HCT116 (cell line): ENCODE results near the gene ERMARD. TPM values are rescaled to one million over a fixed set of nuclear protein-coding genes. Genes with fewer than 3 reads are reported as not detected.

Experiments
- ATAC-seq: fragments of 200-7000 bp; cut with Tn5 transposase; 2 replicates; pipeline ENCODE4 v1.9.1; 2020; ENCODE audit warnings: mild to moderate bottlenecking, moderate library complexity
- BruUV-seq: library from RNA; stranded (reverse); fragments of 400-500 nt; replicated peaks from 2 replicates; lab custom pipeline; 2021; lab: Mats Ljungman, UMichigan
- CTCF ChIA-PET: fragments of 300-600 bp; sonication (Branson Sonifier 250); formaldehyde crosslinking; loops from one replicate; lab custom pipeline; 2021; ENCODE audit warnings: antibody characterized with exemption; lab: Charles Lee
- POLR2A ChIA-PET: fragments of 300-600, 350-600 bp; sonication (Branson Sonifier 250); formaldehyde crosslinking; loops from one replicate; lab custom pipeline; 2021; ENCODE audit warnings: antibody characterized with exemption; lab: Charles Lee
- RAD21 ChIA-PET, 2 experiments: fragments of 300-600 bp; sonication (Branson Sonifier 250); formaldehyde crosslinking; loops; one replicate each; lab custom pipeline; 2023; ENCODE audit warnings: low total read pairs in 2 of 2; ENCODE audit not compliant: uncharacterized antibody in 2 of 2, unreplicated experiment in 2 of 2, low non-redundant PET in 1 of 2; lab: Charles Lee
- DNase-seq: peaks from one replicate; pipeline ENCODE4 v3.0.0-alpha.2; 2010; ENCODE audit warnings: low read depth, low spot score
- H2AFZ ChIP-seq: fragments of 200-600 bp; shearing (Covaris generic), sonication (generic); 2 replicates; pipeline ENCODE4 v1.6.1; 2017; ENCODE audit warnings: low read depth, mixed run types, mixed read lengths, antibody characterized with exemption, low read length; ENCODE audit not compliant: poor library complexity, severe bottlenecking
- H3K27ac ChIP-seq: 2 replicates; pipeline ENCODE4 v1.5.1; 2012; ENCODE audit warnings: low read depth, low read length
- H3K27me3 ChIP-seq: fragments of 200-600 bp; sonication (generic); 2 replicates; pipeline ENCODE4 v1.6.1; 2016; ENCODE audit warnings: mixed run types, low read length, mixed read lengths; ENCODE audit not compliant: insufficient read depth
- H3K36me3 ChIP-seq, 2 experiments: fragments of 200-500 bp in 1 of 2; fragments of 200-600 bp in 1 of 2; sonication (Bioruptor generic) in 1 of 2; sonication (generic) in 1 of 2; 2 replicates each; pipeline versions ENCODE4 v1.5.1 to v1.6.1; 2014 to 2016; ENCODE audit warnings: low read length in 2 of 2, inconsistent platforms in 1 of 2, mixed read lengths in 1 of 2, mixed run types in 1 of 2; ENCODE audit not compliant: insufficient read depth in 2 of 2, control insufficient read depth in 1 of 2
- H3K4me1 ChIP-seq, 2 experiments: fragments of 200-600 bp in 1 of 2; sonication (generic) in 1 of 2; 2 replicates each; pipeline versions ENCODE4 v1.5.1 to v1.6.1; 2012 to 2017; ENCODE audit warnings: low read length in 2 of 2, inconsistent platforms in 1 of 2, mild to moderate bottlenecking in 1 of 2, mixed read lengths in 1 of 2, mixed run types in 1 of 2, moderate library complexity in 1 of 2; ENCODE audit not compliant: insufficient read depth in 2 of 2, control insufficient read depth in 1 of 2
- H3K4me2 ChIP-seq: fragments of 200-600 bp; sonication (generic); 2 replicates; pipeline ENCODE4 v1.6.1; 2017; ENCODE audit warnings: mixed run types, low read length, mixed read lengths
- H3K4me3 ChIP-seq, 2 experiments: fragments of 200-600 bp in 1 of 2; sonication (generic) in 1 of 2; replicated peaks in 1 of 2; 2 replicates each; pipeline ENCODE4 v1.5.1; 2011 to 2016; ENCODE audit warnings: low read length in 2 of 2, control low read depth in 1 of 2, low read depth in 1 of 2, mild to moderate bottlenecking in 1 of 2, mixed read lengths in 1 of 2, mixed run types in 1 of 2
- H3K79me2 ChIP-seq: fragments of 200-600 bp; sonication (generic); 2 replicates; pipeline ENCODE4 v1.6.1; 2017; ENCODE audit warnings: mild to moderate bottlenecking, mixed run types, low read length, moderate library complexity, mixed read lengths; ENCODE audit not compliant: insufficient read depth
- H3K9ac ChIP-seq: fragments of 200-600 bp; sonication (generic); 2 replicates; pipeline ENCODE4 v1.6.1; 2016; ENCODE audit warnings: low read length, mixed read lengths
- H3K9me2 ChIP-seq: fragments of 200-600 bp; sonication (generic), shearing (Covaris generic); 2 replicates; pipeline ENCODE4 v1.6.1; 2017; ENCODE audit warnings: mixed run types, mild to moderate bottlenecking, moderate library complexity; ENCODE audit not compliant: insufficient read depth
- H3K9me3 ChIP-seq, 2 experiments: fragments of 200-500 bp in 1 of 2; fragments of 200-600 bp in 1 of 2; sonication (Bioruptor generic) in 1 of 2; sonication (generic) in 1 of 2; 2 replicates each; pipeline ENCODE4 v1.6.1; 2014 to 2017; ENCODE audit warnings: low read length in 2 of 2, mixed read lengths in 2 of 2, inconsistent platforms in 1 of 2, low read depth in 1 of 2, mild to moderate bottlenecking in 1 of 2, mixed run types in 1 of 2, moderate library complexity in 1 of 2; ENCODE audit not compliant: control insufficient read depth in 1 of 2, insufficient read depth in 1 of 2
- H4K20me1 ChIP-seq: fragments of 200-600 bp; sonication (generic), shearing (Covaris generic); 2 replicates; pipeline ENCODE4 v1.6.1; 2017; ENCODE audit warnings: mixed run types, mild to moderate bottlenecking, moderate library complexity; ENCODE audit not compliant: insufficient read depth
- CBX3 ChIP-seq: IDR thresholded peaks from 2 replicates; pipeline ENCODE4 v1.6.1; 2012; ENCODE audit warnings: low read depth
- CEBPB ChIP-seq: IDR thresholded peaks from 2 replicates; pipeline ENCODE4 v1.6.1; 2012; ENCODE audit warnings: low read depth
- EGR1 ChIP-seq: IDR thresholded peaks from 2 replicates; pipeline ENCODE4 v1.6.1; 2012; ENCODE audit warnings: low read depth
- ELF1 ChIP-seq: IDR thresholded peaks from 2 replicates; pipeline ENCODE4 v1.6.1; 2012; ENCODE audit warnings: low read depth, borderline replicate concordance
- FOSL1 ChIP-seq: IDR thresholded peaks from 2 replicates; pipeline ENCODE4 v1.6.1; 2012; ENCODE audit warnings: low read depth
- JUND ChIP-seq: IDR thresholded peaks from 2 replicates; pipeline ENCODE4 v1.6.1; 2012
- POLR2A ChIP-seq: IDR thresholded peaks from 2 replicates; pipeline ENCODE4 v1.7.0; 2011; ENCODE audit warnings: borderline replicate concordance; ENCODE audit not compliant: insufficient read depth, insufficient read length; ENCODE audit errors: extremely low read depth
- POLR2AphosphoS5 ChIP-seq: IDR thresholded peaks from 2 replicates; pipeline ENCODE4 v1.6.1; 2011; ENCODE audit warnings: mild to moderate bottlenecking, low read depth, low read length, moderate library complexity
- SP1 ChIP-seq: IDR thresholded peaks from 2 replicates; pipeline ENCODE4 v1.6.1; 2012; ENCODE audit warnings: low read depth
- YY1 ChIP-seq: IDR thresholded peaks from 2 replicates; pipeline ENCODE4 v1.6.1; 2011; ENCODE audit warnings: low read length, low read depth, moderate library complexity, mild to moderate bottlenecking; ENCODE audit not compliant: insufficient replicate concordance; ENCODE audit errors: extremely low read depth
- ZFX ChIP-seq: fragments of 450-650 bp; IDR thresholded peaks from 2 replicates; pipeline ENCODE4 v1.6.1; 2017
- intact Hi-C: fragments of 100-400 bp; cut with micrococcal nuclease; formaldehyde crosslinking; loops from 2 replicates; pipeline ENCODE4 v1.10.0; 2022
- total RNA-seq: library from RNA; stranded (reverse); gene quantifications from one replicate; pipeline ENCODE4 v1.2.1, GENCODE V29; 2021; ENCODE audit not compliant: unreplicated experiment
- TF ChIP-seq, protein P1 (sequence below): IDR thresholded peaks from 2 replicates; pipeline ENCODE4 v1.6.1; 2012
- TF ChIP-seq, protein P2 (sequence below), 3 experiments: fragments of 200-600 bp in 1 of 3; sonication (generic) in 1 of 3; IDR thresholded peaks in 2 of 3; conservative IDR thresholded peaks in 1 of 3; 2 replicates each; pipeline ENCODE4 v1.5.1; 2012 to 2017; ENCODE audit warnings: low read depth in 2 of 3, low read length in 2 of 3, antibody characterized with exemption in 1 of 3, borderline replicate concordance in 1 of 3, control low read depth in 1 of 3, mild to moderate bottlenecking in 1 of 3, mixed read lengths in 1 of 3, mixed run types in 1 of 3, moderate library complexity in 1 of 3; ENCODE audit not compliant: insufficient read depth in 1 of 3
- TF ChIP-seq, protein P3 (sequence below): IDR thresholded peaks from 2 replicates; pipeline ENCODE4 v1.6.1; 2011; ENCODE audit warnings: mild to moderate bottlenecking, low read length, moderate library complexity; ENCODE audit not compliant: insufficient replicate concordance; ENCODE audit errors: extremely low read depth
- TF ChIP-seq, protein P4 (sequence below): IDR thresholded peaks from 2 replicates; pipeline ENCODE4 v1.6.1; 2012

ERMARD gene
- total RNA-seq, 1 experiment from 2014 or later = 24.7 TPM

DNA sequence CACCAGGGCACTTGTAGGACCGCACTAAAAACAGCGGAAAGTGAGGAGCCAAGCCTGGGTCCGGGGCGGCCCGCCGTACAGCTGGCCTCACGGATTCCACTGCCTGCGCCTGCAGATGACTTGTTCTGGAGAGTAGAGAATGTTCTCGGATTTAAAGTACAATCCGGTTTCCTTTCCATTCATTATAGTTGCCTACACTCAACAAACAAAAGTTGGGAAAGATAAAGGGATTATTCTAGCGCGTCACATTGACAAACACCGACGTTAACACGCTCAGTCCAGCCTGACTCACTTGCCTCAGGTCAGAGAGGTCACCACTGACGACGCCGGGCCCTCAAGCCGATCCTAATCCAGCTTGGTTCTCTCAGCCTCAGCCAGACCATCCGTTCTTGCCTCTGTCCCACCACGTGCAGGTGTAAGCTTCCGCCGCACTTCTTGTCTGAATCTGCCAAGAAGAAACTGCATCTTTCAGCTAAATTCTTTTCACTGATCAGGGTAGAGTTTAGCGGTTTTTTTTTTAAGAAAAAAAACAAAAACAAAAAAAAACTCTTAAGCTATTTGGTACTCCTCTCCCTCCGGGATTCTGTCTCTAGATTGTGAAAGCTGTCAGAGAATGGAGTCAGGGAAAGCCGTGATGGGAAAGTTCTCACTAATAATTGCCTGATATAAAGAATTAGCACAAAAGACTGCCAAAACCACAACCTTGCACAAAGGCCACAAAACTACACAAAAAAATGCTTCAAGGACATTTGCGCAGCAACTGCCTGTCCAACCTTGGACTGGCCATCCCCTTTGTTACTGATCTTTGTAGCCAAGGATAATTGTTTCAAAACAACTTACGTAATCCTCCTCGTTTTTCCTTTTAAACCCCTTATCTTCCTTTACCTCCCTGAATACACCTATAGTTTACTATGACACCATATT is 26.0 kb upstream of the ERMARD start:
- BruUV-seq = TSS peak; percentile 58
- no peaks in the 10 kb centered on the region for H3K27me3 ChIP-seq
- H3K4me1 ChIP-seq = peaks cover 19 to 27% of the 10 kb centered on the region in 2 experiments
- CTCF ChIA-PET = no interaction called here
- POLR2A ChIA-PET = interaction anchor here (0.7 kb wide), 1 partner anchor 26 kb away, joined by 3 read pairs; the partner anchor contains the start of genes DYNLT2 and ERMARD
- DNase-seq (no peak), ATAC-seq (peak; percentile 37)
- H3K9me2 ChIP-seq = no peaks in the 10 kb centered on the region
- RAD21 ChIA-PET = no interaction called here
- H3K36me3 ChIP-seq = no peaks in the 10 kb centered on the region
- H3K9me3 ChIP-seq = no peaks in the 10 kb centered on the region
- H3K27ac ChIP-seq = peak overlapping the region; percentile 85
- peak overlapping the region; percentile 30 for H2AFZ ChIP-seq
- intact Hi-C loops = no loop called here
- TF ChIP-seq, protein P1, sequence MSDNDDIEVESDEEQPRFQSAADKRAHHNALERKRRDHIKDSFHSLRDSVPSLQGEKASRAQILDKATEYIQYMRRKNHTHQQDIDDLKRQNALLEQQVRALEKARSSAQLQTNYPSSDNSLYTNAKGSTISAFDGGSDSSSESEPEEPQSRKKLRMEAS = peak; percentile 38; the same call in 1 of the 2 replicates
- no peak for TF ChIP-seq CBX3
- peak overlapping the region; percentile 67 for H3K9ac ChIP-seq
- H3K4me3 ChIP-seq = peak overlapping the region; percentile 43 to 59
- H3K4me2 ChIP-seq = peak overlapping the region; percentile 75
- H4K20me1 ChIP-seq = 0 out of 2 replicates have a peak, but pooled peaks cover 4% of the 10 kb centered on the region
- H3K79me2 ChIP-seq = peaks cover 31% of the 10 kb centered on the region

DNA sequence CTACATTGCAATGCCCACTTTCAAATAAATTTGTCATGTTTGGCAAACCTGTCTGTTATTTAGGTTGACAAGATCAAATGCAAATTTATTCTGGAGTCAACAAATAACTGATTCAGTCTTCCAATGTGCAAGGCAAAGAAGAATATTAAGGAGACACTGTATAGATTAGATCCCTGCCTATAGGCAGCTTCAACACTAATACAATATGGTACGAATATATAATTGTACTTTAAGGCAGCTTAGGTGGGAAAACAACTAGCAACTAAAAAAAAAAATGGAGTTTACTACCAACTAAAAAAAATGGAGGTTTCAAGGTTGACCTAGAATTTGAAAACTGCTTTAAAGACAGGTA is 25.4 kb upstream of the ERMARD start:
- POLR2A ChIA-PET = no interaction called here

More for the DNA sequence above, 25.4 kb upstream of the ERMARD start:
- Histone ChIP-seq H3K36me3 (no peaks in the 10 kb centered on the region), H3K9me2 (no peaks in the 10 kb centered on the region), H3K4me2 (no peak overlapping the region), H4K20me1 (0 out of 2 replicates have a peak, but pooled peaks cover 4% of the 10 kb centered on the region), H2AFZ (no peak overlapping the region), H3K9ac (no peak overlapping the region), H3K4me3 (no peak overlapping the region), H3K9me3 (no peaks in the 10 kb centered on the region), H3K27ac (no peak overlapping the region), H3K4me1 (peaks cover 19 to 27% of the 10 kb centered on the region in 2 experiments), H3K79me2 (peaks cover 25% of the 10 kb centered on the region), H3K27me3 (no peaks in the 10 kb centered on the region)
- no peak for TF ChIP-seq SP1
- TF ChIP-seq JUND = no peak
- no peak for TF ChIP-seq EGR1
- TF ChIP-seq, protein P2, sequence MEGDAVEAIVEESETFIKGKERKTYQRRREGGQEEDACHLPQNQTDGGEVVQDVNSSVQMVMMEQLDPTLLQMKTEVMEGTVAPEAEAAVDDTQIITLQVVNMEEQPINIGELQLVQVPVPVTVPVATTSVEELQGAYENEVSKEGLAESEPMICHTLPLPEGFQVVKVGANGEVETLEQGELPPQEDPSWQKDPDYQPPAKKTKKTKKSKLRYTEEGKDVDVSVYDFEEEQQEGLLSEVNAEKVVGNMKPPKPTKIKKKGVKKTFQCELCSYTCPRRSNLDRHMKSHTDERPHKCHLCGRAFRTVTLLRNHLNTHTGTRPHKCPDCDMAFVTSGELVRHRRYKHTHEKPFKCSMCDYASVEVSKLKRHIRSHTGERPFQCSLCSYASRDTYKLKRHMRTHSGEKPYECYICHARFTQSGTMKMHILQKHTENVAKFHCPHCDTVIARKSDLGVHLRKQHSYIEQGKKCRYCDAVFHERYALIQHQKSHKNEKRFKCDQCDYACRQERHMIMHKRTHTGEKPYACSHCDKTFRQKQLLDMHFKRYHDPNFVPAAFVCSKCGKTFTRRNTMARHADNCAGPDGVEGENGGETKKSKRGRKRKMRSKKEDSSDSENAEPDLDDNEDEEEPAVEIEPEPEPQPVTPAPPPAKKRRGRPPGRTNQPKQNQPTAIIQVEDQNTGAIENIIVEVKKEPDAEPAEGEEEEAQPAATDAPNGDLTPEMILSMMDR (IDR thresholded peaks at IDR 0.05 in 2 of 3, conservative IDR thresholded peaks at IDR 0.05 in 1 of 3; ENCODE audit: borderline replicate concordance in 1 of 3, insufficient read depth in 1 of 3, low read depth in 2 of 3, low read length in 2 of 3) = no peak
- no peak for TF ChIP-seq POLR2A
- no peak for TF ChIP-seq ZFX
- TF ChIP-seq ELF1 = no peak
- no peak for TF ChIP-seq YY1
- TF ChIP-seq, protein P3, sequence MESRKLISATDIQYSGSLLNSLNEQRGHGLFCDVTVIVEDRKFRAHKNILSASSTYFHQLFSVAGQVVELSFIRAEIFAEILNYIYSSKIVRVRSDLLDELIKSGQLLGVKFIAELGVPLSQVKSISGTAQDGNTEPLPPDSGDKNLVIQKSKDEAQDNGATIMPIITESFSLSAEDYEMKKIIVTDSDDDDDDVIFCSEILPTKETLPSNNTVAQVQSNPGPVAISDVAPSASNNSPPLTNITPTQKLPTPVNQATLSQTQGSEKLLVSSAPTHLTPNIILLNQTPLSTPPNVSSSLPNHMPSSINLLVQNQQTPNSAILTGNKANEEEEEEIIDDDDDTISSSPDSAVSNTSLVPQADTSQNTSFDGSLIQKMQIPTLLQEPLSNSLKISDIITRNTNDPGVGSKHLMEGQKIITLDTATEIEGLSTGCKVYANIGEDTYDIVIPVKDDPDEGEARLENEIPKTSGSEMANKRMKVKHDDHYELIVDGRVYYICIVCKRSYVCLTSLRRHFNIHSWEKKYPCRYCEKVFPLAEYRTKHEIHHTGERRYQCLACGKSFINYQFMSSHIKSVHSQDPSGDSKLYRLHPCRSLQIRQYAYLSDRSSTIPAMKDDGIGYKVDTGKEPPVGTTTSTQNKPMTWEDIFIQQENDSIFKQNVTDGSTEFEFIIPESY = no peak
- TF ChIP-seq, protein P4, sequence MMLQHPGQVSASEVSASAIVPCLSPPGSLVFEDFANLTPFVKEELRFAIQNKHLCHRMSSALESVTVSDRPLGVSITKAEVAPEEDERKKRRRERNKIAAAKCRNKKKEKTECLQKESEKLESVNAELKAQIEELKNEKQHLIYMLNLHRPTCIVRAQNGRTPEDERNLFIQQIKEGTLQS = no peak
- no peak for TF ChIP-seq POLR2AphosphoS5
- TF ChIP-seq, protein P1 = no peak
- no peak for TF ChIP-seq CEBPB
- TF ChIP-seq FOSL1 = no peak
- no peak for ATAC-seq
- no TSS peak for BruUV-seq
- RAD21 ChIA-PET = no interaction called here
- DNase-seq = no peak
- CTCF ChIA-PET = no interaction called here
- intact Hi-C loops = no loop called here
